Dermis blood vessel endothelial cell (primary cell): ENCODE data around the gene LDHA. TPM values are rescaled to one million over a fixed set of nuclear protein-coding genes. Genes with fewer than 3 reads are reported as not detected.

Experiments
- DNase-seq: peaks from one replicate; pipeline ENCODE4 v3.0.0; 2010
- total RNA-seq: library from RNA; depleted of rRNA; stranded (reverse); fragments of >200 nt; gene quantifications from 2 replicates; pipeline ENCODE4 v1.2.3, GENCODE V29; 2014

Gene LDHA
- 281 and 549 TPM in 2 replicates for total RNA-seq

- DNase-seq = peak; percentile 98
Measured at GRCh38 chr11:18394275-18394927, at the start of gene LDHA. Gene LDHA, plus strand, starts transcription at chr11:18394563. Its CDS starts 2,280 bp downstream, at chr11:18396843.

- peak; percentile 37 for DNase-seq
Measured at GRCh38 chr11:18347471-18348125, 46.8 kb upstream of the LDHA start.

DNA sequence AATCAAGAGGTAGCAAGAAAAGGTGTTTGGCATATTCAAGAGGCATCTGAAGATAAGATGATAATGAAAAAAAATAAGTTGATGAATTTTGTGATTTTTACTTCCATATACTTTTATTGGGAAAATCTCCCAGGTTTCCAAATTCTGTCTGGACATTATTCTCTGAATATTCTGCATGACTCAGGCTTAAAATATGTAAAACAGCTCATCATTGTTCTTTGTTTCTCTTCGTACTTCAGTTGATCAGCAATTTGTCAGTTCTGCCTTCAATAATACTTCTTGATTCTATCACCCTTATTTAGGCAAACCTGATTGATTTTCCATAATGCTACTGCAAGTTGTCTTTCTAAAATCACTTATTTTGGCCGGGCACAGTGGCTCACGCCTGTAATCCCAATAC lies 41.8 kb upstream of the LDHA start:
- peak; percentile 35 for DNase-seq

GRCh38 chr11:18358646-18359045 lies 35.7 kb upstream of the LDHA start:
- DNase-seq = no peak

DNA sequence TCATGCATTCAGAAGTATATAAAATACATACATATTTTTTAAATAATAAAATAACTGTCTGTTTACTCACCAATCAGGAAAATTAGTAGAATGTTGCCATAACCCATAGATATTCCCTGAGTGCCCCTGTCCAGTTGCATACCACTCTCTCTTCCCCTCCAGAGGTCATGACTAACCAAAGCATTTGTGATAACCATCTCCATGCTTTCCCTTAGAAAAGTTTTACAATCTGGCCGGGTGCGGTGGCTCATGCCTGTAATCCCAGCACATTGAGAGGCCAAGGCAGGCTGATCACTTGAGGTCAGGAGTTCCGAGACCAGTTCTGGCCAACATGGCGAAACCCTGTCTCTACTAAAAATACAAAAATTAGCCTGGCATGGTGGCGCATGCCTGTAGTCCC lies 33.2 kb upstream of the LDHA start:
- no peak for DNase-seq

- no peak for DNase-seq
Measured at GRCh38 chr11:18364495-18365073, 29.8 kb upstream of the LDHA start.

DNA sequence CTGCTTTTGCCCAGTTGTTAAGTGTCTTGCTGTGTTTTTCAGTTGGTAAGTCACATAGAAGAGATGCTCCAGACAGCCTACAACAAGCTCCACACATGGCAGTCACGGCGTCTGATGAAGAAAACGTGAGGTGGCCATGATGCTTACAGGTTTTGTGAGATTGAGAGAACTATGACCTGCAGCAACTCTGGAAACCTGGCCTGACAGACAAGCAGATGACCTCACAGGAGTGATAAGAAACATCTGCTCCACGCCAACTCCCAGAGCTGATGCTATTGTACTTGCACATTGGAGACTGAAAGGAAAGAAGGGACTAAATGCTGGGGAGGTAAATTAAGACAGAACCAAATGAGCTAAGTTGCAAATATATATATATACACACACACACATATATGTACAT lies 28.6 kb upstream of the LDHA start:
- no peak for DNase-seq

DNA sequence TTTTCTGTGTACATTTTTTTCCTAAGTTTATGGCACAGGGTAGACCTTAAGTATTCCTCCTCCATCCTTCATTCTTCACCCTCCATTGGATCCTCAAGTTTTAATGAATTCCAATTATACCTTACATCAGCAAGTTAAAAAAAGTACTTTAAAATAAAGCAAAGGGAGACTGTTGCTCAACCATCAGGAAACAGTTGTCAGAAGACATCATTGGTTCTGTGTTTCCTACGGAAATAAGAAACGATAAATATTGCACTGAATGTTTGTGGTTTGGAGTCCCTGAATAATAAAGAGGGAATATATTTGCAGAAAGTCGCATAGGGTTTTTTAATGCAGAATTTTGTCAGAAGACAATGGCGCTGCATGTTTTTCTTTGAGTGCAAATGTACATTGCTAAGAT lies 28.1 kb upstream of the LDHA start:
- DNase-seq = no peak

DNA sequence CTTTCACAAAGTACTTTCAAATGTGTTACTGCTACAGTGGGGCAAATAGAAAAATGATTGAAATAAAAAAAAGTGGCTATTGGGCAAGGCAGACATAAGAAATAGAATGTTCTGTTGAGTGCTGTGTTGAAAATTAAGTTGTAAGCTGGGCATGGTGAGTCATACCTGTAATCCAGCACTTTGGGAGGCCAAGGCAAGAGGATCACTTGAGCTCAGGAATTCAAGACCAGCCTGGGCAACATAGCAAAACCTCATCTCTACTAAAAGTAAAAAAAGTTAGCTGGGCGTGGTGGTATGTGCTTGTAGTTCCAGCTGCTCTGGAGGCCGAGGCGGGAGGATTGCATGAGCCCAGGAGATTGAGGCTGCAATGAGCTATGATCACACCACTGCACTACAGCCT lies 26.9 kb upstream of the LDHA start:
- DNase-seq = no peak

DNA sequence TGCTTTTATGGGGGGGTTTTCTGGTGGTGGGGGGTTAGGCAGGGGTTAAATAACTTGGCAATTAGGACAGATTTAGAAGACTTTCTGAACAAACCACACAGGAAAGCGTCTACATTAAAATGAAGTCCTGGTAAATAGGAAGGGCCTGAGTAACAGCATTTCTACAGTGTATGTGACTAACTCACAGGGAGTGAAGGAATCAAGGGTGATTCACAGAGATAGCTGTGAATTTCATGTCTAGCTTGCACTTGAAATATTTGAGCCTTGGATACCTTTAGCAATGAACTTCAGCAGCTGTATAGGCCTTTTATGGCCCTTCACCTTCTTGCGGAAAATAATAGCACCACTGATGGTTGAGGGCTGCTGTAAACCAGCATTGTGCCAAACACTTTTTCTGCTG lies 26.1 kb upstream of the LDHA start:
- no peak for DNase-seq

DNA sequence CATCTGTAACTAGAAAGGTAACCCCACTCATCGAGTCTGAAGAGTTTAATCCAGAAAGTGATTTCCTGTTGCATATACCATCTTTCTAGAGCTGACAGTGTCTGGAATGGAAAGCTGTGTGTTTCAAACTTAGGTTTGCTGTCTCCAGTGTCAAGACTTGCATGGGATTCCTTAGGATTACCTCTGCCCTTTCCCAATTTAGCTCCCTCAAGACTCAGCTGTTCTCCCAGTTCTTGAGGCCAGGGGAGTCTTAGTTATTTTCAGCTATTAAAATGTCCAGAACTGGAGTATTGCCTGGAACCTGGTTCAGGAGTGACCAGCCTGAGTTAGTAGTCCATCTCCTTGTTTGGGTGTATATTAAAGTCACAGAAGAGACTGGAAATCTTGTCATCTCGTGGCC lies 25.0 kb upstream of the LDHA start:
- no peak for DNase-seq

DNA sequence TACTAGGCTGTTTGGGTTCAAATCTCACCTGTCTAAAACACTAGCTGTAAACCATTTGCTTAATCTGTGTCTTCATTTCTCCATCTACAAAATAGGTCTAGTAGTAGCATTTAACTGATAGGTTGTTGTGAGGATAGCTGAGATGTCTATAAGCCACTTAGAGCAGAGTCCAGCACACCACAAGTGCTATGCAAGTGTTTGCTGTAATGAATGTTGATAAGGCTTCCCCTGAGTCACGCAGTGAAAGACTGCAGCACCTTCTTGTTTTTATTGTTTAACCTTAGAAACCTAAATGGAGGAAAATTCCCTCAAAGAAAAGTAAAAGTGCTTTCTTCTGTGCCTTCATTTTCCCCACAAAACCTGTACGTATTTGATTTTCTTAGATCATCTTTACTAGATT lies 23.1 kb upstream of the LDHA start:
- DNase-seq = no peak

DNA sequence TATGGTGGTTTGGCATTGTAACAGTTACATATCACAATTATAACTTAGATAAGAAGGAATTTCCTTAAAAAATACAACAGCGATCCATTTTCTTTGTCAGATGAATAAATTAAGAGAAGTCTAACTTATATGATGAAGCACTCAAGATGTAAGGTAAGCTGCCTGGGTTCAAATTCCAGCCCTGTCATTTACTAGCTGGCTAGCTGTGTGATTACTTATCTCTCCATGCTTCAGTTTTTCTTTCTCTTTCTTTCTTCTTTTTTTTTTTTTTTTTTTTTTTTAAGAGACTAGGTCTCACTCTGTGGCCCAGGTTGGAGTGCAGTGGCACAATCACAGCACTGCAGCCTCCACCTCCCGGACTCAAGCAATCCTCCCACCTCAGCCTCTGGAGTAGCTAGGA lies 22.2 kb upstream of the LDHA start:
- no peak for DNase-seq

- no peak for DNase-seq
Measured at GRCh38 chr11:18374956-18375355, 19.4 kb upstream of the LDHA start.

DNA sequence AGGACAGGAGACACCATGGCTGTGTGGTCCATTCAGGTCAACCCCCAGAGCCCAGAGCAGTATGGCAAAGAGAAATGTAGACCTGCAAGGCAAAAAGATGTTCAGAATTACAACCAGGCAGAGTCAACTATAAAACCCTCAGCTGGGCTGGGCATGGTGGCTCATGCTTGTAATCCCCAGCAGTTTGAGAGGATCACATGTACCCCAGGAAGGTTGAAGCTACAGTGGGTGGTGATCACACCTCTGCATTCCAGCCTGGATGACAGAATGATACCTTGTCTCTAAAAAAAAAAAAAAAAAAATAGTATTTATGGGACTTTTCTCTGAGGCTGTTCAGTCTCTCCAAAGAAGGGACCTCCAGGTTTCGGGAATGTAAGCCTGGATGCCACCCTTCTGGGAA lies 18.4 kb upstream of the LDHA start:
- DNase-seq = no peak

- no peak for DNase-seq
Measured at GRCh38 chr11:18379201-18379600, 15.2 kb upstream of the LDHA start.

DNA sequence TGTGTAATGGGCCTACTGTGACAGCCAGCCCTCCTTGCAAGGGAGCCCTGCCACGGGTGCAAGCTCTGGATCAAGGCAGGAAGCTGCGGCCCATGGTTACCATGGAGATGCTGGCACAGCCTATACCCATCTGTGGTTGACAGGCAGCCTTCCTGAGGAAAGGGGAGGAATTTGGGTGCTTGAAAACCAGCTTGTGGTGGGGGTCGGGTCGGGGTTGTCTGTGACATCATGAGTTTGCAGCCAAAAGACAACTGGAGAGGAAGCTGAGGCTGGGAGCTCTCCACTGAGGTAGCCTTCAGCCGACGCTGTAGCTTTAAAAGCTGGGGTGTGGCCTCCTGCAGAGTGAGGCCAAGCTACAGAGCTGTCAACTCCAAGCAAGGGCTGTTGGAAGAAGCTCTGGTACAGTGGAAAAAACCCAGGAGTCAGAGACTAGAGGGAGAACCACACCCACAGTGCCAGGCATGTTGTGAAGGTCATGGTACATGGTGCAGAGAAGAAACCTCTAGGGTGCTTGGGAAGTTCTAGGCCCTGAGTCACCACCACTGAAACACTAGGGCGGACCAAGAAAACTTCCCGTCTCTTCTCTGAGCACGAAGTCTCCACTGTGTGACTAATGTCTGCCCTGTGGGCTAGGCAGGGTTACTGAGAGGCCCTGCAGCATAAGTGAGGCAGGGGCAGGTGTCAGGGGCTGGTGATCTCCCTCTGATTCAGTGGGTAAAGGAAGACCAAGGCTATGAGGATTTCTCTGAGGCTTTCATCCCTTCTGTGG lies 10.8 kb upstream of the LDHA start:
- DNase-seq = peak; percentile 79

GRCh38 chr11:18384157-18384641 lies 10.2 kb upstream of the LDHA start:
- DNase-seq = peak; percentile 69

- no peak for DNase-seq
Measured at GRCh38 chr11:18390088-18390487, 4.3 kb upstream of the LDHA start.

- no peak for DNase-seq
Measured at GRCh38 chr11:18392434-18393321, 1.7 kb upstream of the LDHA start.

DNA sequence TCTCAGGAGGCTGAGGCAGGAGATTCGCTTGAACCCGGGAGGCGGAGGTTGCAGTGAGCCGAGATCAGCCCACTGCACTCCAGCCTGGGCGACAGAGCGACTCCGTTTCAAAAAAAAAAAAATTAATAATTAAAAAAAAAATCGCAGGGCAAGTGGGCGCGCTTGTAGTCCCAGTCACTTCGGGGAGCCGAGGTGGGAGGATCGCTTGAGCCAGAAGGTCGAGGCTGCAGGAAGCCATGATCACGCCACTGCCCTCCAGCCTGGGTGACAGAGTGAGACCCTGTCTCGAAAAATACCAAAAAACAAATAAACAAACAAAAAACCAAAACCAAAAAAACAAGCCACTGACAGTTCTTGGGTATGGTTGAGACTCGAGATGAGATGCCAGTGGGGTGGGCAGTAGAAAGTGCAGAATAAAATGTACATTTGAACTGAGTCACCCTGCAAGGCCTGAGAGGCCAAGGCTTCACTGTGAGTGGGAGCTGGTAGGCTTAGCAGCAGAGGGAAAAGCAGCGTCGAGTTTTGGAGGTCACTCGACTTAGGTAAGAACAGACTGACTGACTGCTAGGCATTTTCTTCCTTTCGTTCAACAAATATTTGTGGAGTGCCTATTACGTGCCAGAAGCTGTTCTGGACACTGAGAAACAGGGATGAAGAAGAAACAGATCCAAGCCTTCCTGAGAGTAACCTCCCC lies 635 bp upstream of the LDHA start:
- DNase-seq = no peak
